SU-DHL-6 (cell line): Measurements from ENCODE around the gene VPS13D.

ENCODE experiments used
- H2AFZ ChIP-seq: fragments of 200-600 bp; sonication (generic); 2 replicates; pipeline ENCODE4 v1.6.1; 2014; ENCODE audit warnings: low read depth, mild to moderate bottlenecking, moderate library complexity, mixed read lengths, antibody characterized with exemption, low read length; ENCODE audit not compliant: severe bottlenecking
- H3F3A ChIP-seq: fragments of 200-600 bp; shearing (Covaris generic); 2 replicates; pipeline ENCODE4 v1.6.0; 2016; ENCODE audit warnings: antibody characterized with exemption, mild to moderate bottlenecking; ENCODE audit not compliant: insufficient read depth
- H3K27ac ChIP-seq: fragments of 200-600 bp; sonication (generic); 2 replicates; pipeline ENCODE4 v1.5.1; 2016; ENCODE audit warnings: low read depth, mild to moderate bottlenecking, low read length, moderate library complexity, mixed read lengths
- H3K27me3 ChIP-seq: fragments of 200-600 bp; sonication (generic), shearing (Covaris generic); 2 replicates; pipeline ENCODE4 v1.6.0; 2014; ENCODE audit warnings: mild to moderate bottlenecking, low read length
- H3K36me3 ChIP-seq: fragments of 200-600 bp; sonication (generic); 2 replicates; pipeline ENCODE4 v1.6.1; 2014; ENCODE audit warnings: mild to moderate bottlenecking, low read length, mixed read lengths
- H3K4me2 ChIP-seq: fragments of 300-600, 200-600 bp; shearing (Covaris generic), sonication (generic); 2 replicates; pipeline ENCODE4 v1.6.0; 2014; ENCODE audit warnings: low read length, low read depth, mild to moderate bottlenecking; ENCODE audit not compliant: poor library complexity, severe bottlenecking
- H3K4me3 ChIP-seq: fragments of 200-600 bp; sonication (generic); 2 replicates; pipeline ENCODE4 v1.5.1; 2014; ENCODE audit warnings: antibody characterized with exemption, low read length, mild to moderate bottlenecking, mixed read lengths; ENCODE audit not compliant: insufficient read depth, poor library complexity, severe bottlenecking
- H3K79me2 ChIP-seq: fragments of 200-600 bp; sonication (generic); 2 replicates; pipeline ENCODE4 v1.6.1; 2014; ENCODE audit warnings: mild to moderate bottlenecking, low read length, moderate library complexity; ENCODE audit not compliant: insufficient read depth
- H3K9ac ChIP-seq: fragments of 200-600 bp; sonication (generic); 2 replicates; pipeline ENCODE4 v1.7.0; 2014; ENCODE audit warnings: mild to moderate bottlenecking, low read length
- H3K9me2 ChIP-seq: fragments of 200-600 bp; sonication (generic); replicated peaks from 2 replicates; pipeline ENCODE4 v1.6.1; 2014; ENCODE audit warnings: low read length; ENCODE audit not compliant: insufficient read depth
- H3K9me3 ChIP-seq: fragments of 200-600 bp; sonication (generic); 2 replicates; pipeline ENCODE4 v1.6.1; 2014; ENCODE audit warnings: low read length, mixed read lengths; ENCODE audit not compliant: insufficient read depth
- H4K20me1 ChIP-seq: fragments of 200-600 bp; sonication (generic); 2 replicates; pipeline ENCODE4 v1.6.1; 2014; ENCODE audit warnings: low read depth, mild to moderate bottlenecking, antibody characterized with exemption, low read length, moderate library complexity, mixed read lengths
- EZH2phosphoT487 ChIP-seq: fragments of 200-600 bp; sonication (generic), shearing (Covaris generic); conservative IDR thresholded peaks from 2 replicates; pipeline ENCODE4 v1.6.1; 2018; ENCODE audit warnings: mild to moderate bottlenecking, antibody characterized with exemption, low read length, moderate library complexity, mixed read lengths
- TF ChIP-seq, protein P1 (sequence below): fragments of 200-600 bp; sonication (generic); IDR thresholded peaks from one replicate; pipeline ENCODE4 v1.5.1; 2017; ENCODE audit warnings: antibody characterized with exemption, mild to moderate bottlenecking, low read length, moderate library complexity; ENCODE audit not compliant: insufficient read depth, poor library complexity, severe bottlenecking

VPS13D gene

DNA sequence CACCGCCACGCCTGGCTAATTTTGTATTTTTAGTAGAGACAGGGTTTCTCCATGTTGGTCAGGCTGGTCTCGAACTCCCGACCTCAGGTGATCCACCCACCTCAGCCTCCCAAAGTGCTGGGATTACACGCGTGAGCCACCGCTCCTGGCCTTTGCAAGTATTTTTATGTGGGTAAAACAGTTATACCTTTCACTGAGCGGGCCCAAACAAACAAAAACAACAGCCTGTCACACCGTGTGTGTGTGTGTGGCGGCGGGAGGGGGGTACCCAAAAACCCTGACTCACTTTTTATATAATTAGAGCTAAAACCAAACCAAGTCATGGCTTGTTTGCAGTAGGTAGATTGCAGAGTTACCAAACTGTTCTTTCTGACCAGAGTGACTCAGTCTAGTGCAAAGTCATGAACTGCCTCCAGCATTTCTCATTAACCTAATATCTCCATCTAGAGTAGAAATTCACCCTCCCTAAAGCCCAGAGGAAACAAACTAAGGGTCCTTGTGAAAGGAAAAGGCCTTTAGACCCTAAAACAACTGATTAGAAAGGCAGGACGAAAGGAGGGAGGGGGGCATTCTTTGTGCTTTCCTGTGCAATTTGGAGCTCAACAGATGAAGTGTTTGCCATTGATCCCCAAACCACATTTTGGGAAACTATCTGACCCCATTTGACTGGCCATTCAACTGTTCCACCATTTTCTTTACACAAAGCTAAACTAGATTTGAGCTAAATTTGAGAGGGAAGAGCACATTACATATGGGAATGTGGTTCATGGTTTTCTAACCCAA lies 207.2 kb downstream of the VPS13D start:
- H3F3A ChIP-seq: no peaks in the 10 kb centered on the region
- H3K9me2 ChIP-seq: no peaks in the 10 kb centered on the region
- no peak overlapping the region for H3K27ac ChIP-seq
- H2AFZ ChIP-seq: no peak overlapping the region
- no peaks in the 10 kb centered on the region for H3K79me2 ChIP-seq
- H4K20me1 ChIP-seq: no peaks in the 10 kb centered on the region
- TF ChIP-seq, protein P1, sequence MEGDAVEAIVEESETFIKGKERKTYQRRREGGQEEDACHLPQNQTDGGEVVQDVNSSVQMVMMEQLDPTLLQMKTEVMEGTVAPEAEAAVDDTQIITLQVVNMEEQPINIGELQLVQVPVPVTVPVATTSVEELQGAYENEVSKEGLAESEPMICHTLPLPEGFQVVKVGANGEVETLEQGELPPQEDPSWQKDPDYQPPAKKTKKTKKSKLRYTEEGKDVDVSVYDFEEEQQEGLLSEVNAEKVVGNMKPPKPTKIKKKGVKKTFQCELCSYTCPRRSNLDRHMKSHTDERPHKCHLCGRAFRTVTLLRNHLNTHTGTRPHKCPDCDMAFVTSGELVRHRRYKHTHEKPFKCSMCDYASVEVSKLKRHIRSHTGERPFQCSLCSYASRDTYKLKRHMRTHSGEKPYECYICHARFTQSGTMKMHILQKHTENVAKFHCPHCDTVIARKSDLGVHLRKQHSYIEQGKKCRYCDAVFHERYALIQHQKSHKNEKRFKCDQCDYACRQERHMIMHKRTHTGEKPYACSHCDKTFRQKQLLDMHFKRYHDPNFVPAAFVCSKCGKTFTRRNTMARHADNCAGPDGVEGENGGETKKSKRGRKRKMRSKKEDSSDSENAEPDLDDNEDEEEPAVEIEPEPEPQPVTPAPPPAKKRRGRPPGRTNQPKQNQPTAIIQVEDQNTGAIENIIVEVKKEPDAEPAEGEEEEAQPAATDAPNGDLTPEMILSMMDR: no peak
- TF ChIP-seq EZH2phosphoT487: no peak
- H3K36me3 ChIP-seq: no peaks in the 10 kb centered on the region
- no peaks in the 10 kb centered on the region for H3K9me3 ChIP-seq
- H3K27me3 ChIP-seq: no peaks in the 10 kb centered on the region
- H3K9ac ChIP-seq: no peak overlapping the region
- H3K4me2 ChIP-seq: no peak overlapping the region
- H3K4me3 ChIP-seq: no peak overlapping the region

GRCh38 chr1:12437629-12438028 lies 207.8 kb downstream of the VPS13D start:
- H3K4me2 ChIP-seq: no peak overlapping the region
- H3K36me3 ChIP-seq: no peaks in the 10 kb centered on the region
- TF ChIP-seq EZH2phosphoT487: no peak
- TF ChIP-seq, protein P1: no peak
- no peak overlapping the region for H3K9ac ChIP-seq
- H3F3A ChIP-seq: no peaks in the 10 kb centered on the region
- no peaks in the 10 kb centered on the region for H3K9me3 ChIP-seq
- H3K9me2 ChIP-seq: no peaks in the 10 kb centered on the region
- no peaks in the 10 kb centered on the region for H3K79me2 ChIP-seq
- H3K27me3 ChIP-seq: no peaks in the 10 kb centered on the region
- H3K4me3 ChIP-seq: no peak overlapping the region
- H3K27ac ChIP-seq: no peak overlapping the region
- H2AFZ ChIP-seq: no peak overlapping the region
- H4K20me1 ChIP-seq: no peaks in the 10 kb centered on the region

DNA sequence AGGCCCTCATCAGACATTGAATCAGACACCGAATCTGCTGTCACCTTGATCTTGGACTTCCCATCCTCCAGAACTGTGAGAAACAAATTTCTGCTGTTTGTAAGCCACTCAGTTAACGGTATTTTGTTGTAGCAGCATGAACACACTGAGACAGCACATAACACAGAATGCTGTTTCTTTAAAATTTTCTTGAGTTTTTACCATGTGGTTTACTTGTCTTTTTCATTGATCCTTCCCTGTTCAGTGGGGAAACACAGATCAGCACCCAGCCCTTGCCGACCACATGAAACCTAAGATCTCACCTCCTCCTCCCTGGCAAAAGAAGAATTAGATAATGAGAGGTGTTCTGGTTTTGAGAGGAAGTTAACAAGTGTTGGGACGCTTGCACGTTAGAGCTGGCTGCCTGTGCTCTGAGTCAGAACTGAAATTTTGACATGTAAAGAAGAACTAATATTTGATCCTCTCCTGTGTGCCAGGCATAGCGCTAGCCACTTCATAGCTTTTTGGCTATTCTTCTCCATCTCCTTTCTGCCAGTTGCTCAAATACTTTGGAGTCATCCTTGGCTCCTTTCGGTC lies 208.6 kb downstream of the VPS13D start:
- no peaks in the 10 kb centered on the region for H3K36me3 ChIP-seq
- no peak overlapping the region for H3K4me2 ChIP-seq

More for the DNA sequence above, 208.6 kb downstream of the VPS13D start:
- H3K27me3 ChIP-seq: no peaks in the 10 kb centered on the region
- H3K79me2 ChIP-seq: no peaks in the 10 kb centered on the region
- H3K9me2 ChIP-seq: no peaks in the 10 kb centered on the region
- no peaks in the 10 kb centered on the region for H4K20me1 ChIP-seq
- H3K9ac ChIP-seq: no peak overlapping the region
- no peaks in the 10 kb centered on the region for H3F3A ChIP-seq
- H3K9me3 ChIP-seq: no peaks in the 10 kb centered on the region
- TF ChIP-seq EZH2phosphoT487: no peak
- TF ChIP-seq, protein P1: no peak
- H2AFZ ChIP-seq: no peak overlapping the region
- no peak overlapping the region for H3K27ac ChIP-seq
- no peak overlapping the region for H3K4me3 ChIP-seq
